Measurements from ENCODE around the gene HYAL2. TPM values are rescaled to one million over a fixed set of nuclear protein-coding genes. Genes with fewer than 3 reads are reported as not detected.

The HYAL2 gene
- polyA plus RNA-seq, 1 experiment: 46.6 TPM

GRCh38 chr3:50334339-50335075 is 12.0 kb upstream of the HYAL2 start:
- no peak overlapping the region for H3K27ac ChIP-seq (ENCODE audit: low read depth, low read length)
- ChIA-PET POLR2A (no interaction called here), CTCF (interaction anchor here (0.6 to 0.9 kb wide), 2 partner anchors 10 to 280 kb away, joined by 3 to 4 read pairs; no protein-coding TSS in a partner anchor)
- no peaks in the 10 kb centered on the region; the same call in 1 of the 2 replicates for H3K9me3 ChIP-seq (ENCODE audit: control insufficient read depth, insufficient read depth, low read length)
- no peak for DNase-seq (ENCODE audit: low read depth, low spot score)
- no peaks in the 10 kb centered on the region for H3K27me3 ChIP-seq (ENCODE audit: control insufficient read depth, insufficient read depth, low read length)
- H3K4me3 ChIP-seq (ENCODE audit: low read depth, low read length): peak overlapping the region; percentile 17; the same call in 1 of the 2 replicates
- TF ChIP-seq CTCF (IDR thresholded peaks at IDR 0.05; ENCODE audit: low read depth, low read length): no peak

DNA sequence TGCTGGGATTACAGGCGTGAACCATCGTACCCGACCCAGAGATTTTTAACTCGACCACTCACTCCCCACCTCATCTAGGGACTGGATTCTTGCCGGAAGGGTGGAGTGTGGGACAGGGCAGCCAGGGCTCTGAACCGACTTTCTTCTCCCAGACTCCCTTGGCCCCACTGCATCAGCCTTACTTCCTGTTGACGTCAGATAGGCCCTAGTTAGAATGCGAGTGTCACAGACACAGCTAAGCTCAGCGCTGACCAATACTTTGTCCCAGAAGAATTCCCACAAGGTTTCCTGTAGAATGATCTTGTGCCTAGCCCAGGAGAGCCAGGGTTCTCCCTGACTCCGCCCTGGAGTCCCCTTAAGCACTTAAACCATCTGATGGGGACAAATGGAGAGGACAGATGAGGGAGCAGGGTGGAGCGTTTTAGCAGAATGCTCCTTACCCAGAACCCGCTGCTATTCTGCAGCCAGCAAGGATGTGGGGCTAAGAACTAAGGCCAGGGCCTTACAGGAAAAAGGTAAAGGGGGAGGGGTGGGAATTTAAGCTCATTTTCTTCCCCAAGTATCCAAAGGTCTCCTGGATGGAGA is 11.3 kb upstream of the HYAL2 start:
- Histone ChIP-seq H3K9me3 (ENCODE audit: control insufficient read depth, insufficient read depth, low read length) (no peaks in the 10 kb centered on the region; the same call in 1 of the 2 replicates), H3K4me3 (ENCODE audit: low read depth, low read length) (no peak overlapping the region), H3K27ac (ENCODE audit: low read depth, low read length) (peak overlapping the region; percentile 47), H3K27me3 (ENCODE audit: control insufficient read depth, insufficient read depth, low read length) (no peaks in the 10 kb centered on the region)
- no peak for TF ChIP-seq CTCF (IDR thresholded peaks at IDR 0.05; ENCODE audit: low read depth, low read length)
- no peak for DNase-seq (ENCODE audit: low read depth, low spot score)
- CTCF ChIA-PET: interaction anchor here (0.9 kb wide), 1 partner anchor 9 kb away, joined by 4 read pairs; no protein-coding TSS in a partner anchor
- POLR2A ChIA-PET: interaction anchor here (0.7 to 0.8 kb wide), 2 partner anchors 10 to 35 kb away, joined by 3 read pairs; partner anchors contain the start of genes HYAL3 and NAA80

DNA sequence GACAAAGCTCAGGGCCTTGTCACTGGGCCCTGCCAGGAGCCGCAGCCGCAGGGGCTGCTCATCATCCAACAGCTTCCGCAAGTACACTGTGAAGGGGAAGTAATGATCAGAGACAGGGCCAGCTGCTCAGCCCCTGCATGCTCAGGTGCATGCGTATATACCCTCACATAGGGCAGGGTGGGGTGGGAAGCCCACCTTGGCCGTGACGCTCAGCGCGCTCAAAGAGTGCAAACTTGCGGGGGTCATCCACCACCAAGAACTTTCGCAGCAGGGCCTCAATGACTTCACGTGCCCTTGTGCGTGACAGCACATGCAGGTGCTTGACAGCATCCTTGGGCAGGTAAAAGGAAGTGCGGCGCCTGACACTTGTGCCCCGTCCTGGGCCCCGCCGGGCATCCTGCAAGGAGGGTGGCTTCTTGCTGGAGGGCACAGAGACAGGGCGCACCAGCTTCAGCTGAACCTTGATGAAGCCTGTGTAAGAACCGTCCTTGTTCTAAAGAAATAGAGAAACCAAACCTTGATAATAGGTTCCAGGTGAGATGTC is 8.9 kb upstream of the HYAL2 start:
- Histone ChIP-seq H3K27ac (ENCODE audit: low read depth, low read length) (no peak overlapping the region), H3K27me3 (ENCODE audit: control insufficient read depth, insufficient read depth, low read length) (no peaks in the 10 kb centered on the region), H3K9me3 (ENCODE audit: control insufficient read depth, insufficient read depth, low read length) (no peaks in the 10 kb centered on the region; the same call in 1 of the 2 replicates), H3K4me3 (ENCODE audit: low read depth, low read length) (no peak overlapping the region)
- ChIA-PET CTCF (interaction anchor here (1.1 kb wide), 1 partner anchor 10 kb away, joined by 5 read pairs; no protein-coding TSS in a partner anchor), POLR2A (no interaction called here)
- DNase-seq (ENCODE audit: low read depth, low spot score): no peak
- no peak for TF ChIP-seq CTCF (IDR thresholded peaks at IDR 0.05; ENCODE audit: low read depth, low read length)

DNA sequence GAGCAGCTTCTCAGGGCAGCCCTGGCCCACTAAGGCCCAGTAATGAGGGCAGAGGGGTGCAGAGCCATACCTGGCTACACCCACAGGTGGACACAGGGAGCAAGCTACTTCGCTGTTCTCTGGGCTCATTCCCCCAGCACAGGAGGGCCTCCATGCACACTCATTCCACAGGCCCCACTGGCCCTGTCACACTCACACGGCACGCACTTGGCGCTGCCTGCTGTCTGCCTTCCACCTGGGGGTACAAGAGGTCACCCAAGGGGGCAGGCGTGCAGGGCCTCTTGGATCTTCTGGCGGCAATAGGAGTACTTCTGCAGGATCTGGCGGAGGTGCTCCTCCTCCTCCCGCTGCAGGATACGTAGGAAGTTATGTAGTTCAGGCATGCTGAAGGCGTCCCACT is 7.8 kb upstream of the HYAL2 start:
- H3K4me3 ChIP-seq (ENCODE audit: low read depth, low read length): no peak overlapping the region
- DNase-seq (ENCODE audit: low read depth, low spot score): no peak
- ChIA-PET POLR2A (interaction anchor here (0.6 kb wide), 1 partner anchor 11 kb away, joined by 3 read pairs; no protein-coding TSS in a partner anchor), CTCF (interaction anchor here (1.1 to 1.5 kb wide), 2 partner anchors 9 to 136 kb away, joined by 3 to 5 read pairs; no protein-coding TSS in a partner anchor)
- H3K9me3 ChIP-seq (ENCODE audit: control insufficient read depth, insufficient read depth, low read length): no peaks in the 10 kb centered on the region; the same call in 1 of the 2 replicates
- TF ChIP-seq CTCF (IDR thresholded peaks at IDR 0.05; ENCODE audit: low read depth, low read length): no peak
- H3K27me3 ChIP-seq (ENCODE audit: control insufficient read depth, insufficient read depth, low read length): no peaks in the 10 kb centered on the region
- peak overlapping the region; percentile 11 for H3K27ac ChIP-seq (ENCODE audit: low read depth, low read length)
